ENCODE results near the gene THBD.

THBD gene

GRCh38 chr20:23074052-23074451, 24.6 kb upstream of the THBD start:
- Histone ChIP-seq H3K9me3 (no peaks in the 10 kb centered on the region), H3K36me3 (no peaks in the 10 kb centered on the region), H3K27me3 (no peaks in the 10 kb centered on the region), H3K4me1 (no peaks in the 10 kb centered on the region), H3K4me3 (ENCODE audit: low read depth, low read length) (no peak overlapping the region)
- TF ChIP-seq, protein P1, sequence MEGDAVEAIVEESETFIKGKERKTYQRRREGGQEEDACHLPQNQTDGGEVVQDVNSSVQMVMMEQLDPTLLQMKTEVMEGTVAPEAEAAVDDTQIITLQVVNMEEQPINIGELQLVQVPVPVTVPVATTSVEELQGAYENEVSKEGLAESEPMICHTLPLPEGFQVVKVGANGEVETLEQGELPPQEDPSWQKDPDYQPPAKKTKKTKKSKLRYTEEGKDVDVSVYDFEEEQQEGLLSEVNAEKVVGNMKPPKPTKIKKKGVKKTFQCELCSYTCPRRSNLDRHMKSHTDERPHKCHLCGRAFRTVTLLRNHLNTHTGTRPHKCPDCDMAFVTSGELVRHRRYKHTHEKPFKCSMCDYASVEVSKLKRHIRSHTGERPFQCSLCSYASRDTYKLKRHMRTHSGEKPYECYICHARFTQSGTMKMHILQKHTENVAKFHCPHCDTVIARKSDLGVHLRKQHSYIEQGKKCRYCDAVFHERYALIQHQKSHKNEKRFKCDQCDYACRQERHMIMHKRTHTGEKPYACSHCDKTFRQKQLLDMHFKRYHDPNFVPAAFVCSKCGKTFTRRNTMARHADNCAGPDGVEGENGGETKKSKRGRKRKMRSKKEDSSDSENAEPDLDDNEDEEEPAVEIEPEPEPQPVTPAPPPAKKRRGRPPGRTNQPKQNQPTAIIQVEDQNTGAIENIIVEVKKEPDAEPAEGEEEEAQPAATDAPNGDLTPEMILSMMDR (IDR thresholded peaks at IDR 0.05; ENCODE audit: low read depth, low read length), result no peak
- DNase-seq, result no peak

DNA sequence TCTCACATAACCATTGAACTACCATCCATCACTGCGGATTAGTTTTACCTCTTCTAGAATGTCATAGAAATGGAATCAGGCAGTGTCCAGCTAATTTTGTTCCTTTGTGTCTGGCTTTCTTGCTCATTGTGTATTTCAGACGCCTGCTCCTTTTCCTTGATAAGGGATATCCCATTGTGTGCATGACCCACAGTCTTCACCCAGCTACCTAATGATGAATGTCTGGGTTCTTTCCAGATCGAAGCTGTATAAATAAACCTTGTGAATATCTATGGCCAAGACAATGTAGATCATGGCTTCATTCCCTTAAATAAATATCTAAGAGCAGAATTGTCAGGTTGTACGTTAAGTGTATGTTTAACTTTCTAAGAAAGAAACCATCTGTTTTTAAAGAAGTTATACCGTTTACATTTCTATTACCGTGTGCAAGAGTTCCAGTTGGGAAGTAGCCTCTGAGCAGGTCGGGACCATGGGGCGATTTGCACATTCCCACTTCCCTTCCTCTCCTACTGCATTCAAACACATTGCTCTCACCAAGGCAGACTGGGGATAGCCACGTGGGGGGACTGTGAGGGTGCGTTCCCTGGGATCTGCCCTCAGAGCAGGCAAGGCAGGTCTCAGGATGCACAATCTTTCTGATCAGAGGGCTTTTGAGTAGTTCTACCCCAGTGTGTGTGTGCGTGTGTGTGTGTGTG, 23.6 kb upstream of the THBD start:
- no peak overlapping the region for H3K4me3 ChIP-seq (ENCODE audit: low read depth, low read length)
- TF ChIP-seq, protein P1 (IDR thresholded peaks at IDR 0.05; ENCODE audit: low read depth, low read length), result no peak
- H3K9me3 ChIP-seq, result no peaks in the 10 kb centered on the region
- DNase-seq, result no peak
- H3K36me3 ChIP-seq, result no peaks in the 10 kb centered on the region
- H3K27me3 ChIP-seq, result no peaks in the 10 kb centered on the region
- H3K4me1 ChIP-seq, result no peaks in the 10 kb centered on the region

DNA sequence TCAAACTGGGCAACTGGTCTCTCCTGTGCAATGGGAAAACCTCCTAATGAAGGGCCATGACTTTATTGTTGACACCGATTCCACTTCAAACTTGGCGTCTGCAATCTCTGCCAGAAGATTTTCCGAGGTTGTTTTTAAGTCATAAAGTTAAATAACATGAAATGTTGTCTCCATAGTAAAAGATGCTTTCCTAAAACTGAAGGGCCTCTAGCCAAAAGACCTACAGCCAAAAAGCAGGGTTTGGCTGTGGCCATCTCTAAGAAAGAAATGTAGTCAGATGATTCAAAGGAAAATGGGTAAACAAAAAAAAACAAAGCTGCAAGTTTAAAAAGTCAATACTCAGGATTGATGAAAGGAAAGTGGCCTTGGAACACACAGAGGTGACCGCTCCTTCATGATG, 22.5 kb upstream of the THBD start:
- H3K4me1 ChIP-seq, result no peaks in the 10 kb centered on the region
- TF ChIP-seq, protein P1 (IDR thresholded peaks at IDR 0.05; ENCODE audit: low read depth, low read length), result no peak
- H3K9me3 ChIP-seq, result no peaks in the 10 kb centered on the region
- no peak for DNase-seq
- no peaks in the 10 kb centered on the region for H3K27me3 ChIP-seq
- no peak overlapping the region for H3K4me3 ChIP-seq (ENCODE audit: low read depth, low read length)
- no peaks in the 10 kb centered on the region for H3K36me3 ChIP-seq

DNA sequence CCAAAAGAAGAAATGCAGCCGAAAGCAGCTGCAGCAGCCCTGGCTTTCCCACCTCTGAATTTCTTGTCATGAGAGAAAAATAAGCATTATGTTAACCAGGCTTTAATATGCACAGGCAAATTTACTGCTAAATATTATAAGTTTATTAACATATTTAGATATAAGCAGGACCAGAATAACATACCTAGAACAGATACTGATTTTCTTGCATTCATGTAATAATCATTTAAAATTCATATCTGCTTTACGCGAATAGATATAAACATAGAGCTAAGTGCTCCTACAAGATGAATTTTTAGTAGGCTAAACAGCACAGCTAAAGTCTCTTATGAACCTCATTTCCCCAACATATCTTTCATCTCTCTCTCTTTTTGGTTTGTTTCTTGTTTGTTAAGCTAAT, 21.9 kb upstream of the THBD start:
- no peaks in the 10 kb centered on the region for H3K36me3 ChIP-seq
- DNase-seq, result no peak
- H3K27me3 ChIP-seq, result no peaks in the 10 kb centered on the region
- no peaks in the 10 kb centered on the region for H3K4me1 ChIP-seq
- TF ChIP-seq, protein P1 (IDR thresholded peaks at IDR 0.05; ENCODE audit: low read depth, low read length), result no peak
- H3K4me3 ChIP-seq (ENCODE audit: low read depth, low read length), result no peak overlapping the region
- H3K9me3 ChIP-seq, result no peaks in the 10 kb centered on the region

DNA sequence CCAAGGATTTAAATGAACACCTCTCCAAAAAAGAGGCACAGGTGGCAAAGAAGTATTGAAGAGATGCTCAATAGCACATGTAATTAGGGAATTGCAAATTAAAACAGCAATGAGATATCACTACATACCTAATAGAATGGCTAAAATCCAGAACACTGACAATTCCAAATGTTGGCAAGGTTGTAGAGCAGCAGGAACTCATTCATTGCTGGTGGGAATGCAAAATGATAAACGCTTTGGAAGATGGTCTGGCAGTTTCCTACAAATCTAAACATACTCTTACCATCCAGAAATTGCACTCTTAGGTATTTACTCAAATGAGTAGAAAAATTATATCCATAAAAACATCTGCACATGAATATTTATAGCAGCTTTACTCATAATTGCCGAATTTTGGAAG, 19.6 kb upstream of the THBD start:
- no peak for DNase-seq
- Histone ChIP-seq H3K4me3 (ENCODE audit: low read depth, low read length) (no peak overlapping the region), H3K27me3 (no peaks in the 10 kb centered on the region), H3K9me3 (no peaks in the 10 kb centered on the region), H3K4me1 (no peaks in the 10 kb centered on the region), H3K36me3 (no peaks in the 10 kb centered on the region)
- TF ChIP-seq, protein P1 (IDR thresholded peaks at IDR 0.05; ENCODE audit: low read depth, low read length), result no peak

- Histone ChIP-seq H3K27me3 (no peaks in the 10 kb centered on the region), H3K4me1 (no peaks in the 10 kb centered on the region), H3K36me3 (no peaks in the 10 kb centered on the region), H3K4me3 (ENCODE audit: low read depth, low read length) (no peak overlapping the region), H3K9me3 (no peaks in the 10 kb centered on the region)
- TF ChIP-seq, protein P1 (IDR thresholded peaks at IDR 0.05; ENCODE audit: low read depth, low read length), result no peak
- DNase-seq, result no peak
Measured at GRCh38 chr20:23068283-23068682, 18.8 kb upstream of the THBD start.

All from BE2C (cell line).